GM06990 (cell line): Measurements from ENCODE around the gene FAM187B.
A peak's percentile ranks its signal among the peaks of the same experiment; 100 is the strongest.

ENCODE experiments used
- DNase-seq: peaks from one replicate; pipeline ENCODE4 v3.0.0-alpha.2; 2011; ENCODE audit not compliant: insufficient read length; ENCODE audit errors: extremely low read depth
- H3K27me3 ChIP-seq: replicated peaks from 2 replicates; pipeline ENCODE4 v1.6.0; 2011; ENCODE audit warnings: low read length; ENCODE audit not compliant: control insufficient read depth, insufficient read depth
- H3K36me3 ChIP-seq: 2 replicates; pipeline ENCODE4 v1.5.1; 2011; ENCODE audit warnings: low read length; ENCODE audit not compliant: control insufficient read depth, insufficient read depth
- H3K4me3 ChIP-seq: replicated peaks from 2 replicates; pipeline ENCODE4 v1.5.1; 2011; ENCODE audit warnings: low read depth, mild to moderate bottlenecking, control low read depth, low read length
- CTCF ChIP-seq: IDR thresholded peaks from 2 replicates; pipeline ENCODE4 v1.5.1; 2011; ENCODE audit warnings: low read length, control low read depth, mild to moderate bottlenecking, inconsistent platforms; ENCODE audit not compliant: insufficient read depth, poor library complexity, severe bottlenecking

FAM187B gene

GRCh38 chr19:35195830-35196229 lies 32.7 kb downstream of the FAM187B start:
- H3K27me3 ChIP-seq: no peaks in the 10 kb centered on the region
- DNase-seq: no peak
- H3K4me3 ChIP-seq: no peak overlapping the region
- TF ChIP-seq CTCF: no peak
- no peaks in the 10 kb centered on the region for H3K36me3 ChIP-seq

GRCh38 chr19:35194012-35194984 lies 34.2 kb downstream of the FAM187B start:
- no peaks in the 10 kb centered on the region for H3K27me3 ChIP-seq
- H3K36me3 ChIP-seq: no peaks in the 10 kb centered on the region
- no peak for DNase-seq
- peak; percentile 22 for TF ChIP-seq CTCF
- H3K4me3 ChIP-seq: no peak overlapping the region

- no peak for DNase-seq
- no peak overlapping the region for H3K4me3 ChIP-seq
- H3K27me3 ChIP-seq: no peaks in the 10 kb centered on the region
- H3K36me3 ChIP-seq: no peaks in the 10 kb centered on the region
- no peak for TF ChIP-seq CTCF
Observed at GRCh38 chr19:35184884-35185283, 43.7 kb downstream of the FAM187B start.

GRCh38 chr19:35184267-35184666 lies 44.3 kb downstream of the FAM187B start:
- Histone ChIP-seq H3K36me3 (no peaks in the 10 kb centered on the region), H3K27me3 (no peaks in the 10 kb centered on the region), H3K4me3 (no peak overlapping the region)
- TF ChIP-seq CTCF: no peak
- DNase-seq: no peak

GRCh38 chr19:35181387-35181786 lies 47.2 kb downstream of the FAM187B start:
- H3K4me3 ChIP-seq: no peak overlapping the region
- H3K27me3 ChIP-seq: no peaks in the 10 kb centered on the region
- H3K36me3 ChIP-seq: no peaks in the 10 kb centered on the region
- no peak for DNase-seq
- no peak for TF ChIP-seq CTCF
